ENCODE data around the gene RPL13.

The RPL13 gene

GRCh38 chr16:89564476-89565255 lies 4.2 kb downstream of the RPL13 start:
- in situ Hi-C loops (cut with HindIII; ENCODE audit: low sequenced_read_pairs): loop anchor here (5.0 kb wide), 1 partner anchor 123 kb away; the partner anchor contains the start of gene CDK10
- no peak for DNase-seq (ENCODE audit: low read depth)

GRCh38 chr16:89565256-89565505 lies 4.7 kb downstream of the RPL13 start:
- H3K4me3 ChIP-seq (ENCODE audit: low read depth, low read length): no peak overlapping the region
- TF ChIP-seq CTCF (IDR thresholded peaks at IDR 0.05; ENCODE audit: low read depth, low read length, missing control alignments): no peak
- no peak for DNase-seq (ENCODE audit: low read depth)
- in situ Hi-C loops (cut with HindIII; ENCODE audit: low sequenced_read_pairs): no loop called here

More at GRCh38 chr16:89564476-89565255, 4.2 kb downstream of the RPL13 start:
- no peak for TF ChIP-seq CTCF (IDR thresholded peaks at IDR 0.05; ENCODE audit: low read depth, low read length, missing control alignments)
- no peak overlapping the region for H3K4me3 ChIP-seq (ENCODE audit: low read depth, low read length)

- H3K4me3 ChIP-seq (ENCODE audit: low read depth, low read length): peak overlapping the region; percentile 15
- TF ChIP-seq CTCF (IDR thresholded peaks at IDR 0.05; ENCODE audit: low read depth, low read length, missing control alignments): peak; percentile 62
- in situ Hi-C loops (cut with HindIII; ENCODE audit: low sequenced_read_pairs): no loop called here
- DNase-seq (ENCODE audit: low read depth): no peak
These were observed 5.3 kb downstream of the RPL13 start for GRCh38 chr16:89565506-89566372.

GRCh38 chr16:89567656-89568594 lies 7.4 kb downstream of the RPL13 start:
- TF ChIP-seq CTCF (IDR thresholded peaks at IDR 0.05; ENCODE audit: low read depth, low read length, missing control alignments): no peak
- in situ Hi-C loops (cut with HindIII; ENCODE audit: low sequenced_read_pairs): no loop called here
- DNase-seq (ENCODE audit: low read depth): no peak
- H3K4me3 ChIP-seq (ENCODE audit: low read depth, low read length): no peak overlapping the region

GRCh38 chr16:89569506-89570341 lies 9.2 kb downstream of the RPL13 start:
- TF ChIP-seq CTCF (IDR thresholded peaks at IDR 0.05; ENCODE audit: low read depth, low read length, missing control alignments): no peak
- no peak for DNase-seq (ENCODE audit: low read depth)
- in situ Hi-C loops (cut with HindIII; ENCODE audit: low sequenced_read_pairs): no loop called here
- no peak overlapping the region for H3K4me3 ChIP-seq (ENCODE audit: low read depth, low read length)
